Daoy (cell line): ENCODE measurements around the gene WDR49. TPM values are rescaled to one million over a fixed set of nuclear protein-coding genes. Genes with fewer than 3 reads are reported as not detected.
"Not testable (repeated sequence)": the region's sequence is repeated elsewhere in the genome, so short reads cannot be mapped to it uniquely, and the experiment has no call there.

Experiments
- DNase-seq: peaks from one replicate; pipeline ENCODE4 v3.0.0-alpha.2; 2015; ENCODE audit warnings: low read depth
- total RNA-seq: library from RNA; depleted of rRNA; stranded (reverse); fragments of >200 nt; shearing (Covaris generic); gene quantifications from 2 replicates; pipeline ENCODE4 v1.2.3, GENCODE V29; 2014

Gene WDR49
- total RNA-seq, 1 experiment from 2014 or later, result not detected

DNA sequence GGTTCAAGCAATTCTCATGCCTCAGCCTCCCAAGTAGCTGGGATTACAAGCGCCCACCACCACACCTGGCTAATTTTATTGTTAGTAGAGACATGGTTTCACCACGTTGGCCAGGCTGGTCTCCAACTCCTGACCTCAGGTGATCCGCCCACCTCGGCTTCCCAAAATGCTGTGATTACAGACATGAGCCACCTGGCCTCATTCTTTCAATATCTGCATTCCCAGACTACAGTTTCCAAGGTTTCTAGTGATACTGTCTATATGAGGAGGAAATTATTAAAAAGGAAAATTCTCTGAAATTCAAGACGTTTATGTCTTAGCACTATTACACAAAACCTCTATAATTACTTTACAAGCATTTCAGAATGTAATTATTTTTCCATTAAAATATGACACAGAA lies 39.5 kb downstream of the WDR49 start:
- DNase-seq, result not testable (repeated sequence)

DNA sequence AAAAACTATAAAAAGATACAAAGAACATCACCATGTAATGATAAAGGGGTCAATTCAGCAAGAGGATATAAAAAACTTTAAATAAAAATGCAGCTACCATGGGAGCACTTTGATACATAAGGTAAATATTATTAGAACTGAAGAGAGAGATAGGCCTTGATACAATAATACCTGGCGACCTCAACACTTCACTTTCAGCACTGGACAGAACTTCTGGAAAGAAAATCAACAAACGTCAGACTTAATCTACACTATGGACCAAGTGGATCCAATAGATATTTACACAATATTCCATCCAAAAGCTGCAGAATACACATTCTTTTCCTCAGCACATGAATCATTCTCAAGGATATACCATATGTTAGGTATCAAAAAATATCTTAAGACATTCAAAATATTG lies 42.0 kb downstream of the WDR49 start:
- no peak for DNase-seq

DNA sequence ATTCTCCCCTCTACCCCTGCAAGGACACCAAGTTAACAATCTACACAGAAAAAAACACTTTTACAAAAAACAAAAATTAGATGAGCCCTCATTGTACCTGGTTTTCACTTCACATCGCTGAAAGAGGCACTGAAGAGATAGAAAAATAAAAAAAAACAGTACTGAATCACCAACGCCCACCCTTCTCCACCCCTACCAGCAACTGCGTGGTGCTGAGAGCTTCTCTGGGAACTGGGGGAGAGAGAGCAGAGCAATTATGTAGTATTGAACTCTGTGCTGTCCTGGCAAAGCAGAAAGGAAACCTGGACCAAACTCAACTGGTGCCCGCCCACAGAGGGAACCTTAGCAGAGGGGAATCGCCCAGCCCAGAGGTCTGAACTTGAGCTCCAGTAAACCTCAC lies 44.6 kb downstream of the WDR49 start:
- no peak for DNase-seq

DNA sequence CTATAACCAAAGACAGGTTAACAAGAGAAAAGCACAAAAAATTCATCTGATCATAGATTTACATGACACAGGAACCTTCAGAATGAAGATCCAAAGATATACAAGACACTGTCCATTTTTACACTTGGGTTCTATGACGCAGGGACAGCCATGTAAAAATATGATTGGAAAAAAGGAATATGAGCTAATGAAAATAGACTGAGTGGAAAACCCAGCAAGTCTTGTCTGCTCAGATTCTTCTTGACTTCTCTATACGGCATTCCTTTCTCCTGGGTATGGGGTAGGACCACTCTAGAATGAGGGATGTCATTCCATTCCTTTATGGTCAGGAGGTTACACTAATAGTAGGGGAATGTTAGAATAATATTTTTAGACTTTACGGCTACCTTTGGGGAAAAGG lies 46.9 kb downstream of the WDR49 start:
- DNase-seq, result no peak

GRCh38 chr3:167605871-167606270 lies 47.9 kb downstream of the WDR49 start:
- DNase-seq, result no peak

GRCh38 chr3:167602041-167602440 lies 51.7 kb downstream of the WDR49 start:
- no peak for DNase-seq

GRCh38 chr3:167587651-167588050 lies 66.1 kb downstream of the WDR49 start:
- DNase-seq, result no peak

DNA sequence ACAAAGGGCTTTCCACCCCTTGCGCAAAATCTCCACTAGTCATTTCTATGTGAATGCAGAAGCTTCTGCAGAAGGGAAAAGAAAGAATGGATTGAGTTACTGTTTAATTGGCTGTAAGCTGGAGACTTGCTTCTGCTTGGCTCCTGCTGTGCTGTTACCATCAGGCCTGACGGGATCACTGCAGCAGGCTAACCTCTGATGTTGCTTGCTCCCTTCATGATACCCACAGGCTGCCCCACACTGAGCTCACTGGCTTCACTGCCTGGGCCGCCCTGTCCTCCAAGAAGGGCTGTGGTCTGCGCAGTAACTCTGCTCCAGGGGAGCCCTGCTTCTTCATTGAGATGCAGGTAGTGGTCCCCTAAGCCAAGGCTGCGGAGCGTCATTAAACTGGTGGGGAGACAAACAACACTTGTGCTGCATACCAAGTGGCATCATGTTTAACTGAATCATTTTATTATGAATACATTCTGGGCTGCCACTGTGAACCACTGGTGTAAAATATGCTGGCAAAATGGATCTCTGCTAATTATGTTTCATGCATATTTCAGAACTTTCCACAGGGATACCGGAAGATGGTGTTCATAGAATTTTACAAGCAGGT lies 78.6 kb downstream of the WDR49 start:
- DNase-seq, result no peak

DNA sequence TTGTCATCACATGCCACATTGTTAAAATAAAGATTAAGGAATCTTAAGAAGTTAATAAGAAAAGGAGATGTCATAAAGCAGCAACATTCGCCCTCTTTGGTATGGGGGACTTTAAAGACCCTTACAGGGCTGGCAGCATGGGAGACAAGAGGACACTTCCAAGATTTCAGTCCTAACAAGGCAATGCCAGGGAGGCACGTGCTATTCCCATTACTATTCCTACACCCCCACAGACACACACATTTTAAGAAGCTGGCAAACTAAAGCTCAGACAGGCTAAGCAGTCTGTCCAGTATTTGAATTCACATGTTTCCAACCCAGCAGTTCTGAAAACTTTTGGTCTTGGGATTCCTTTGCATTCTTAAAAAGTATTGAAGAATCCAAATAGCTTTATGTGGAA lies 80.8 kb downstream of the WDR49 start:
- no peak for DNase-seq

DNA sequence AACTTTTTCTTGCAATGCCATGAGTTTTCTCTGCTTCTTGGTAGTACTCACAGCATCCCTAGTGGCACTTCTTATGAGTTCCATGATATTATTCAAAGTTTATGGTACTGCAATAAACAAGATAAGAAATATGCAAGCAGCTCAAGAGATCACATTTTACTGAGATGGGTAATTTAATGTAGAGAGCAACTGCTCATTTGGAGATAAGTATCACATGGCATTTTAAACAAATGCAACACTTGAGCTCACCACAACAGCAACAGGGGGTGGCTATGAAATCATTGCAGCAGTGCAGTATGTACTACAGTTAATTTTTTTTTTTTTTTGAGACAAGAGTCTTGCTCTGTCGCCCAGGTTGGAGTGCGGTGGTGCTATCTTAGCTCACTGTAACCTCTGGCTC lies 85.1 kb downstream of the WDR49 start:
- no peak for DNase-seq

DNA sequence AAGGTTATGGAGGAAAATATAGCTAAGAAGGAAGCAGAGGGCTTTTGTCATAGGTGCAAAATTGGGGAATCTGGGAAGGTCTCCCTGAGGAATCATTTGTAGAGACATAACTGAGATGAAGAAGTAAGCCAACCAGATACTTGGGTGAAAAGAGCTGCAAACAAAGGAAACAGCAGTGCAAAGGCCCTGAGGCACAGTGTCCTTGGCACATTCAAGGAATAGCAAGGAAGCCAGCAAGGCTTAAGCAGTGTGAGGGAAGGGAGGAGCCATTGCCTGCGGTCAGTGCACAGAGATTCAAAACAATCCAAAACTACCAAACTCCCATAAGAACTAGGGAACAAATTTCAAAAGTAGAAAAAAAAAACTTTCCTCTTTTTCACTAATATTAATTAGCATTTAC lies 88.3 kb downstream of the WDR49 start:
- no peak for DNase-seq

GRCh38 chr3:167564612-167565011 lies 89.1 kb downstream of the WDR49 start:
- no peak for DNase-seq

DNA sequence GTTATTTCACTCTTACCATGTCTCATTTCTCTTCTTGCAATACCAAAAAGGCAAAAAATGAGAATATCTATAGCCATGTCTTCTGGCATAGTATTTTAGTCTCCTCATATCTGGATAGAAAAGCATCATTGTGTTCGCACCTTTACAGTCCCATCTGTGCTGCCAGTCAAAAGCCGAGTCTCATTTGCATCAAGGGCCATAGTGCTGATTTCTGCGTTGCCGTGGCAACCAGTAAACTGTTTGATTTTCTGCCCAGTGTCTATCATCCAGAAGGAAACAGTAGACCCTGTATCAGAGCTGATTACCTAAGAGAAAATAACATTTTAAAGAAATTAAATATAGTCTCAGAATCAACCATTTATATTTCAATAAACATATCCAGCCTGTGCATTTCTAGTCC lies 93.8 kb downstream of the WDR49 start:
- DNase-seq, result no peak

- no peak for DNase-seq
Observed at GRCh38 chr3:167554898-167555297, 98.8 kb downstream of the WDR49 start.

GRCh38 chr3:167538081-167538480 lies 115.7 kb downstream of the WDR49 start:
- no peak for DNase-seq

DNA sequence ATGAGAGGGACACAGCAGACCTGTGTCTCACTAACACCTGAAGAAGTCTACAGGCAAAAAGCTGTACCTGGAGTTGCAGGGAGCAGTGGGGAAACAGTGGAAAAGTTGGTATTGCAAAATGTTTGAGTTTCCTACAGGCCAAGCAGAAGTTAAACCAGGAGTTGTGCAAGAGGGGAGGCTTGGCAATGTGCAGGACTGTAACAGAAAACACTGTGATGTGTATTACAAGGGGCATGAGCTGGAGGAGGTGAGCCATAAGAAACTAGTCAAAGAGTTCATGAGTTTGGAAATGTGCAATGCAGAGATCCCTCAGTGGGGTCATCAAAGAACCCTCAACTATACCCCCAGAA lies 132.8 kb downstream of the WDR49 start:
- no peak for DNase-seq

DNA sequence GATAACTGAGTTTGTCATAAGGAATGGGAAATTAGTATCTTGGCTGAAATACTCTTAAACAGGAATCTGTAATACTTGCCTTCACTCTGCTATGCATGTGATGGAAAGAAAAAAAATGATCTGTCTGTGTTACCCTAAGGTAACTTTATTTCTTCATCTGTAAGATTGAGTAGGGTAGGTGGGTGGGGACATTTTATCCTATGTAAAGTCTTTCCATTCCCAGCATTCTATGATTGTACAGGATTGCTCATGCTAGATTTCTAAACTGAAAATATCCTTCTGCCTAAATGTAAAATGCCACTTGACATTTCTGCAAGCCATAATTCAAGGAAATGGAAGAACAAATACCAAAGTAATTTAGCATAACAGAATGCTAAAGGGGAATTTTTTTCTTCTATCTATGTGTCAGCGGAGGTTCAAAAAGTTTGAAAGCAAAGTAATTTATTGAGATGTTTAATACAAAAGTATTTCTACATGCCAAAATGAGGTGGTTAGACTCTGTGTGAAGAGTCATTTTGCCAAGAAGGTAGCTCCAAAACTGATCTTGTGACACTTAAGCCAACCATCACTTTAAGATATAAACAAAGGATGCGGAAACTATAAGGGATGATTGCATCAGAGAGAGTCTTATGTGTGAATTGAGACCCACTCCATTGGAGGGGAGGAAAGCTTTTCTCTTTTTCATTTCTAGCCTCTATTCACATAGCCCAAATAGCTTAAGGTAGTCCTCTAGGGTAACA lies 133.3 kb downstream of the WDR49 start:
- DNase-seq, result no peak

- DNase-seq, result no peak
Observed at GRCh38 chr3:167507954-167508353, 145.8 kb downstream of the WDR49 start.

DNA sequence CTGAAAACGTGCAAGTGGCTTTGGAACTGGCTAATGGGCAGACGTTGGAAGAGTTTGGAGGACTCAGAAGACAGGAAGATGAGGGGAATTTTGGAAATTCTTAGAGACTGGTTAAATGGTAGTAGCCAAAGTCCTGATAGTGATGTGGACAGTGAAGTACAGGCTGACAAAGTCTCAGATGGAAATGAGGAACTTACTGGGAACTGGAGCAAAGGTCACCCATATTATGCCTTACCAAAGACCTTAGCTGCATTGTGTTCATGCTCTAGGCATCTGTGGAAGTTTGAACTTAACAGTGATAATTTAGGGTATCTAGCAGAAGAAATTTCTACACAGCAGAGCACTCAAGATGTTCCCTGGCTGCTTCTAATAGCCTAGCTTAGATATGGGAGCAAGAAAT lies 151.3 kb downstream of the WDR49 start:
- no peak for DNase-seq

- no peak for DNase-seq
Observed at GRCh38 chr3:167501941-167502340, 151.8 kb downstream of the WDR49 start.

GRCh38 chr3:167497903-167498302 lies 155.8 kb downstream of the WDR49 start:
- no peak for DNase-seq

DNA sequence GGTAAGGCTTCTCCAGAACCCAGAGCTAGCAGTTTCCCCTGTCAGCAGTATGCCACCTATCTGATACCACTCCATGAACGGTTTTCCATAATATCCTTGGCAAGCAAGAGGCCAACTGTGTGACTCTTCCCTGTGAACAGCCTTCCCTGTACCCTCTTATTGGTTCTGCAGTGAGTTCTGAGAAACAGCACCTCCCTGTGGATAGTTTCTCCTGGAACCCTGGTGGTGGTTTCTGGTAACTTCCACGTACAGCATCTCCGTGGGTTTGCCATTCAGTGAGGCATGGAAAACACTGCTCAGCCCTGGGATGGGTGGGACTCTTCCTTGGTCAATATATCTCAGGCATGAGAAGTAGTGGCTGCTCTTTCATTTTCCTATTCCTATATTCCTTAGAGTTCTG lies 160.5 kb downstream of the WDR49 start:
- DNase-seq, result no peak

- no peak for DNase-seq
Observed at GRCh38 chr3:167491621-167492020, 162.1 kb downstream of the WDR49 start.

DNA sequence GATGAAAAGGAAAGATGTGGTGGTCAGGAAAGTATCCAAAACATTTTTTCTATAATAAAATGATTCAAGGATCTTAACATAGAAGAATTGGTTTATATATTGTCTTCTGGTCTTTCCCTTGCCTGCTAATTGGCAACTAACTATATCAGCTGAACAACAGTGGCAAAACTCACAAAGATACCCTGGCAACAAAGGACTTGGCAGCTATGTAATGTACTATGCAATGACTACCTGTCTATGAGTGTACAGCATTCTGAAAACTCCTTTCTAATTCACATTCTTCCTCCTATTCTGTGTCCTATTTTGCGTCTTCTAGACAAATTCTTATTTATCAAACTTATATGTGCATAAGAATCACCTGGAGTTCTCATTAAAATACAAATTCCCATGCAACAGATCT lies 164.2 kb downstream of the WDR49 start:
- DNase-seq, result no peak
